GM10266 (cell line): Measurements from ENCODE around the gene SENP1.

Source experiments
- DNase-seq: peaks from one replicate; pipeline ENCODE4 v3.0.0; 2012; ENCODE audit errors: extremely low spot score
- CTCF ChIP-seq: IDR thresholded peaks from 2 replicates; pipeline ENCODE4 v1.5.1; 2012; ENCODE audit warnings: mild to moderate bottlenecking, low read depth; ENCODE audit not compliant: control insufficient read depth, insufficient read depth; ENCODE audit errors: missing control alignments

The SENP1 gene

GRCh38 chr12:48086327-48086726, 19.6 kb downstream of the SENP1 start:
- no peak for DNase-seq
- TF ChIP-seq CTCF: no peak

- no peak for DNase-seq
- TF ChIP-seq CTCF: no peak
Measured at GRCh38 chr12:48084841-48085460, 20.9 kb downstream of the SENP1 start.

GRCh38 chr12:48084066-48084465, 21.8 kb downstream of the SENP1 start:
- no peak for TF ChIP-seq CTCF
- no peak for DNase-seq

- no peak for DNase-seq
- no peak for TF ChIP-seq CTCF
Measured at GRCh38 chr12:48080821-48081220, 25.1 kb downstream of the SENP1 start.

- DNase-seq: no peak
- TF ChIP-seq CTCF: no peak
Measured at GRCh38 chr12:48080285-48080684, 25.6 kb downstream of the SENP1 start.

GRCh38 chr12:48078901-48079300, 27.0 kb downstream of the SENP1 start:
- DNase-seq: no peak
- TF ChIP-seq CTCF: no peak

GRCh38 chr12:48077111-48077510, 28.8 kb downstream of the SENP1 start:
- DNase-seq: no peak
- no peak for TF ChIP-seq CTCF
